BLaER1 (cell line): ENCODE data around the gene SEC14L2.
A peak's percentile ranks its signal among the peaks of the same experiment; 100 is the strongest.

Source experiments
- H3K27ac ChIP-seq: shearing (Covaris generic); formaldehyde crosslinking; 2 replicates; pipeline ENCODE4 v1.8.1; 2022
- H3K27me3 ChIP-seq: shearing (Covaris generic); formaldehyde crosslinking; 2 replicates; pipeline ENCODE4 v1.8.1; 2022
- H3K36me3 ChIP-seq: shearing (Covaris generic); formaldehyde crosslinking; 2 replicates; pipeline ENCODE4 v1.8.1; 2022
- H3K4me1 ChIP-seq: shearing (Covaris generic); formaldehyde crosslinking; 2 replicates; pipeline ENCODE4 v1.8.1; 2022
- H3K4me2 ChIP-seq: shearing (Covaris generic); formaldehyde crosslinking; 2 replicates; pipeline ENCODE4 v1.8.1; 2022
- H3K4me3 ChIP-seq: shearing (Covaris generic); formaldehyde crosslinking; 2 replicates; pipeline ENCODE4 v1.8.1; 2022
- H3K9ac ChIP-seq: shearing (Covaris generic); formaldehyde crosslinking; 2 replicates; pipeline ENCODE4 v1.8.1; 2022
- H3K9me3 ChIP-seq: shearing (Covaris generic); formaldehyde crosslinking; 2 replicates; pipeline ENCODE4 v1.8.1; 2022
- H4K20me1 ChIP-seq: shearing (Covaris generic); formaldehyde crosslinking; 2 replicates; pipeline ENCODE4 v1.8.1; 2022
- Cebpa-rat ChIP-seq: shearing (Covaris generic); IDR thresholded peaks from 2 replicates; pipeline ENCODE4 v1.8.1; 2022

The SEC14L2 gene

GRCh38 chr22:30373331-30374325, 23.2 kb upstream of the SEC14L2 start:
- H3K4me2 ChIP-seq: no peak overlapping the region
- no peaks in the 10 kb centered on the region for H4K20me1 ChIP-seq
- H3K36me3 ChIP-seq: peaks cover 21% of the 10 kb centered on the region; the same call in 1 of the 2 replicates
- H3K9ac ChIP-seq: no peak overlapping the region
- no peaks in the 10 kb centered on the region for H3K9me3 ChIP-seq
- peaks cover 33% of the 10 kb centered on the region for H3K4me1 ChIP-seq
- no peak for TF ChIP-seq Cebpa-rat
- H3K27me3 ChIP-seq: no peaks in the 10 kb centered on the region
- no peak overlapping the region for H3K4me3 ChIP-seq
- no peak overlapping the region for H3K27ac ChIP-seq

- TF ChIP-seq Cebpa-rat: no peak
- Histone ChIP-seq H3K9ac (no peak overlapping the region), H4K20me1 (no peaks in the 10 kb centered on the region), H3K4me1 (peaks cover 27% of the 10 kb centered on the region), H3K9me3 (no peaks in the 10 kb centered on the region), H3K27ac (no peak overlapping the region), H3K4me2 (no peak overlapping the region), H3K36me3 (peaks cover 35% of the 10 kb centered on the region; the same call in 1 of the 2 replicates), H3K27me3 (no peaks in the 10 kb centered on the region), H3K4me3 (no peak overlapping the region)
Measured at GRCh38 chr22:30375312-30375849, 21.4 kb upstream of the SEC14L2 start.

- no peaks in the 10 kb centered on the region for H3K27me3 ChIP-seq
- peak overlapping the region; percentile 19; the same call in 1 of the 2 replicates for H3K9ac ChIP-seq
- H3K9me3 ChIP-seq: no peaks in the 10 kb centered on the region
- 0 out of 2 replicates have a peak overlapping the region, but pooled peaks have one; percentile 49 for H3K27ac ChIP-seq
- no peak overlapping the region for H3K4me3 ChIP-seq
- peaks cover 17% of the 10 kb centered on the region for H3K4me1 ChIP-seq
- no peaks in the 10 kb centered on the region for H4K20me1 ChIP-seq
- H3K36me3 ChIP-seq: peaks cover 62% of the 10 kb centered on the region; the same call in 1 of the 2 replicates
- H3K4me2 ChIP-seq: peak overlapping the region; percentile 39; the same call in 1 of the 2 replicates
- TF ChIP-seq Cebpa-rat: no peak
Measured at GRCh38 chr22:30380011-30380410, 16.8 kb upstream of the SEC14L2 start.

- H3K27ac ChIP-seq: no peak overlapping the region
- H3K27me3 ChIP-seq: no peaks in the 10 kb centered on the region
- H3K9me3 ChIP-seq: no peaks in the 10 kb centered on the region
- no peak overlapping the region for H3K9ac ChIP-seq
- H3K36me3 ChIP-seq: peaks cover 58% of the 10 kb centered on the region; the same call in 1 of the 2 replicates
- H3K4me1 ChIP-seq: peaks cover 22% of the 10 kb centered on the region
- H3K4me3 ChIP-seq: no peak overlapping the region
- H3K4me2 ChIP-seq: no peak overlapping the region
- TF ChIP-seq Cebpa-rat: no peak
- no peaks in the 10 kb centered on the region for H4K20me1 ChIP-seq
Measured at GRCh38 chr22:30381264-30381663, 15.6 kb upstream of the SEC14L2 start.

GRCh38 chr22:30382340-30382739, 14.5 kb upstream of the SEC14L2 start:
- no peaks in the 10 kb centered on the region for H3K9me3 ChIP-seq
- no peaks in the 10 kb centered on the region for H3K27me3 ChIP-seq
- no peak overlapping the region for H3K27ac ChIP-seq
- TF ChIP-seq Cebpa-rat: no peak
- no peak overlapping the region for H3K4me2 ChIP-seq
- H3K36me3 ChIP-seq: peaks cover 49% of the 10 kb centered on the region; the same call in 1 of the 2 replicates
- no peaks in the 10 kb centered on the region for H4K20me1 ChIP-seq
- H3K4me1 ChIP-seq: peaks cover 27% of the 10 kb centered on the region
- no peak overlapping the region for H3K4me3 ChIP-seq
- H3K9ac ChIP-seq: no peak overlapping the region

- Histone ChIP-seq H3K36me3 (peaks cover 42% of the 10 kb centered on the region; the same call in 1 of the 2 replicates), H3K9ac (no peak overlapping the region), H3K4me3 (no peak overlapping the region)
Measured at GRCh38 chr22:30383061-30383460, 13.8 kb upstream of the SEC14L2 start.

GRCh38 chr22:30385942-30386341, 10.9 kb upstream of the SEC14L2 start:
- no peaks in the 10 kb centered on the region for H3K27me3 ChIP-seq
- peaks cover 27% of the 10 kb centered on the region; the same call in 1 of the 2 replicates for H3K36me3 ChIP-seq
- no peak for TF ChIP-seq Cebpa-rat
- H3K4me1 ChIP-seq: peaks cover 18% of the 10 kb centered on the region
- H3K27ac ChIP-seq: no peak overlapping the region
- no peak overlapping the region for H3K9ac ChIP-seq
- H4K20me1 ChIP-seq: no peaks in the 10 kb centered on the region
- no peaks in the 10 kb centered on the region for H3K9me3 ChIP-seq
- H3K4me3 ChIP-seq: no peak overlapping the region
- peak overlapping the region; percentile 90 for H3K4me2 ChIP-seq

More at GRCh38 chr22:30383061-30383460, 13.8 kb upstream of the SEC14L2 start:
- Histone ChIP-seq H3K4me2 (no peak overlapping the region), H4K20me1 (no peaks in the 10 kb centered on the region), H3K27ac (no peak overlapping the region), H3K9me3 (no peaks in the 10 kb centered on the region), H3K27me3 (no peaks in the 10 kb centered on the region), H3K4me1 (peaks cover 27% of the 10 kb centered on the region)
- no peak for TF ChIP-seq Cebpa-rat

GRCh38 chr22:30386608-30386959, 10.2 kb upstream of the SEC14L2 start:
- H4K20me1 ChIP-seq: no peaks in the 10 kb centered on the region
- H3K4me2 ChIP-seq: peak overlapping the region; percentile 90
- no peaks in the 10 kb centered on the region for H3K9me3 ChIP-seq
- peaks cover 24% of the 10 kb centered on the region for H3K4me1 ChIP-seq
- H3K9ac ChIP-seq: peak overlapping the region; percentile 81
- peak overlapping the region; percentile 82 for H3K4me3 ChIP-seq
- H3K27me3 ChIP-seq: no peaks in the 10 kb centered on the region
- TF ChIP-seq Cebpa-rat: no peak
- peak overlapping the region; percentile 81 for H3K27ac ChIP-seq
- peaks cover 22% of the 10 kb centered on the region; the same call in 1 of the 2 replicates for H3K36me3 ChIP-seq

GRCh38 chr22:30386960-30387827, 9.6 kb upstream of the SEC14L2 start, which contains the start of gene RNF215:
Gene RNF215, minus strand, starts transcription at chr22:30387411. Its CDS starts 98 bp downstream, at chr22:30387313.
- peak within 1 kb of the TSS; percentile 90 for H3K4me2 ChIP-seq
- peaks cover 18% of the 10 kb centered on the region; the same call in 1 of the 2 replicates for H3K36me3 ChIP-seq
- TF ChIP-seq Cebpa-rat: no peak
- H3K27me3 ChIP-seq: no peaks in the 10 kb centered on the region
- peak within 1 kb of the TSS; percentile 82 for H3K4me3 ChIP-seq
- H3K27ac ChIP-seq: peak within 1 kb of the TSS; percentile 81
- peak within 1 kb of the TSS; percentile 81 for H3K9ac ChIP-seq
- H3K9me3 ChIP-seq: no peaks in the 10 kb centered on the region
- no peaks in the 10 kb centered on the region for H4K20me1 ChIP-seq
- peaks cover 31% of the 10 kb centered on the region for H3K4me1 ChIP-seq
